ENCODE data around the gene HSPA12B.
A peak's percentile ranks its signal among the peaks of the same experiment; 100 is the strongest.

HSPA12B gene

DNA sequence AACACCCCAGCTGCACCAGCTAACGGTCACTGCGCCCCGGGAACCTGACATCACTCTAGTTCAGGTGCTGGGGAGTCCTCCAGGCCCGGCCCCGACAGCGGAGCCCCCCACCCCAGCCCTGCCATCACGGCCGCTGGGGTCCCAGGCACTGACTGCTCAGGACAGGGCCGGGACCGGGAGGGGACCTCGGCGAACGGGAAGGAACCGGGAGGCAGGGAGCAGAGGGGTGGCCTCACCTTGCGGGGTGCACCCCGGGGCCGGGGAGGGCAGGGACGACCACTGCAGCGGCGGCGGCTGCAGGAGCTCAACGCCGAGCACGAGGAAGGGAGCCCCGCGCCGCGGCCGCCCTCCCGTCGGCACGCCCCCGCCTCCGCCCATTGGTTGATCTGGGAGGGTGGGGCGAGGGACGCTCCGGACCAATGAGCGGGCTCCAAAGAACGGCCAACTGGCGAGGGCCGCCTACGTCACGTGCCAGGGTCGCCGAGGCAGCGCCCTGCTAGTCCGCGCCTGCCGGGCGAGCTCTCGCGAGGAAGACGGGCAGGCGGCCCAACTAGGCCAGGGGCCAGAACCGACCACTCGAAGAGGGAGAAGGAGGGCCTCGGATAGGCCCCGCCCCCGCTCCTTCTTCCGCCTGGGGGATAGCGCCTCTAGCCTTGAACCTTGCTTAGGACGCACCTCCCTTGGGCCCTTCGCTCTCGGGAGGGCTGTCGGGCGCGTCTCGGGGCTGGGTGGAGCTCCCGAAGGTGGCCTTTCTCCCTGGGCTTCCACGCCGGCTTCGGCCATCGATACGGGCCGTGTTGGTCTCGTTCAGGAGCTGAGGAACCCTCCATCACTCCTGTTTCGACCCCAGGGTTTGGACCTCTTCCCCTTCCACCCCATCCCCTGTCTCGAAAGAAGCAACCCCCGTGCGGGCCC, 35.2 kb downstream of the HSPA12B start, which contains the start of gene ADISSP:
Gene ADISSP (minus strand): TSS at position 327 of the 915 bp plus-strand sequence. CDS start 7,653 bp downstream, outside the sequence.
- Histone ChIP-seq H3K4me3 (ENCODE audit: low read depth, low read length) (peak within 1 kb of the TSS; percentile 98), H3K4me1 (no peaks in the 10 kb centered on the region), H3K36me3 (ENCODE audit: control insufficient read depth, insufficient read depth, low read length) (no peaks in the 10 kb centered on the region), H3K79me2 (no peaks in the 10 kb centered on the region), H3K27ac (peak within 1 kb of the TSS; percentile 81), H3K9me3 (ENCODE audit: control insufficient read depth, low read length) (no peaks in the 10 kb centered on the region), H3K27me3 (ENCODE audit: control insufficient read depth, insufficient read depth, low read length) (no peaks in the 10 kb centered on the region), H2AFZ (peak within 1 kb of the TSS; percentile 99), H3K9ac (peak within 1 kb of the TSS; percentile 21), H3K4me2 (ENCODE audit: low read length) (peak within 1 kb of the TSS; percentile 99)
- TF ChIP-seq, protein P1, sequence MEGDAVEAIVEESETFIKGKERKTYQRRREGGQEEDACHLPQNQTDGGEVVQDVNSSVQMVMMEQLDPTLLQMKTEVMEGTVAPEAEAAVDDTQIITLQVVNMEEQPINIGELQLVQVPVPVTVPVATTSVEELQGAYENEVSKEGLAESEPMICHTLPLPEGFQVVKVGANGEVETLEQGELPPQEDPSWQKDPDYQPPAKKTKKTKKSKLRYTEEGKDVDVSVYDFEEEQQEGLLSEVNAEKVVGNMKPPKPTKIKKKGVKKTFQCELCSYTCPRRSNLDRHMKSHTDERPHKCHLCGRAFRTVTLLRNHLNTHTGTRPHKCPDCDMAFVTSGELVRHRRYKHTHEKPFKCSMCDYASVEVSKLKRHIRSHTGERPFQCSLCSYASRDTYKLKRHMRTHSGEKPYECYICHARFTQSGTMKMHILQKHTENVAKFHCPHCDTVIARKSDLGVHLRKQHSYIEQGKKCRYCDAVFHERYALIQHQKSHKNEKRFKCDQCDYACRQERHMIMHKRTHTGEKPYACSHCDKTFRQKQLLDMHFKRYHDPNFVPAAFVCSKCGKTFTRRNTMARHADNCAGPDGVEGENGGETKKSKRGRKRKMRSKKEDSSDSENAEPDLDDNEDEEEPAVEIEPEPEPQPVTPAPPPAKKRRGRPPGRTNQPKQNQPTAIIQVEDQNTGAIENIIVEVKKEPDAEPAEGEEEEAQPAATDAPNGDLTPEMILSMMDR (IDR thresholded peaks at IDR 0.05), result peak; percentile 26

DNA sequence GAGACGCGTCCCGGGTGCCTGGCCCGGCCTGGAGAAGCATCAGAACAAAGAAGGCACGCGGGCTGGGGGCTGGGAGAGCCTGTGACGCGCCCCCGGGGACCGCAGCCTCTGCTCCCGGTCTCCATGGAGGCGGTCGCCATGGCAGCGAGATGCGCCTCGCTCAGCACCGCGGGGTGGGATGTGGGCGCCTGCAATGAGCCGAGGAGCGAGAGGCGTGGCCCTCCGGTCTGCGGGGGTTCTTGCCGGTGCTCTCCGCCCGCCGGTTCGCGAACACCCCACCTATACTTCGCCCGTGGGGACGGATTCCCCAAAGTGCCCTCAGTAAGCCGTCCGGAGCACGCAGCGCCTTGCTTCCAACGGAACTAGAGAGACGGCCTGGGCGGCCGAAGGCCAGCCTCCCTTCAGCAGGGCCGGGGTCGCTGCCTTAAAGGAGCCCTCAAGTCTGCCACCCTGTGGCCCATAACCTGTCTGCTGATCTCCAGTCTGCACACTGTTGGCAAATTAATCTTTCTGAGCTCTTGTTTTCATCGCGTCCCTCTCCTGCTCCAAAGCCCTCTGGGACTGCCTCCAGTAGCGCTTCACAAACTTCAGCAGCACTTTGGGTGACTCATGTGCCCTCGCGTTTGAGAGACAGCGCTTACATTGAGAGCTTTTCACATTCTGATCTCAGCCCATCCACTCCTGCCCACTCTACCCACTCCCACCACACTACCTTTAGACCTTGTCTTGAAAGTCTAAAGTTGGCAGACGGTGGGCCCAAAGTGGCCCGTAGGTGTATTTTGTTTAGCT, 36.1 kb downstream of the HSPA12B start:
- no peaks in the 10 kb centered on the region for H3K27me3 ChIP-seq (ENCODE audit: control insufficient read depth, insufficient read depth, low read length)
- H3K4me3 ChIP-seq (ENCODE audit: low read depth, low read length), result peak overlapping the region; percentile 98
- TF ChIP-seq, protein P1 (IDR thresholded peaks at IDR 0.05), result peak; percentile 43
- peak overlapping the region; percentile 21 for H3K9ac ChIP-seq
- H3K27ac ChIP-seq, result peak overlapping the region; percentile 81
- H2AFZ ChIP-seq, result peak overlapping the region; percentile 99
- H3K4me2 ChIP-seq (ENCODE audit: low read length), result peak overlapping the region; percentile 99
- no peaks in the 10 kb centered on the region for H3K4me1 ChIP-seq
- H3K36me3 ChIP-seq (ENCODE audit: control insufficient read depth, insufficient read depth, low read length), result no peaks in the 10 kb centered on the region
- H3K9me3 ChIP-seq (ENCODE audit: control insufficient read depth, low read length), result no peaks in the 10 kb centered on the region
- no peaks in the 10 kb centered on the region for H3K79me2 ChIP-seq

- Histone ChIP-seq H3K27ac (no peak overlapping the region), H3K36me3 (ENCODE audit: control insufficient read depth, insufficient read depth, low read length) (no peaks in the 10 kb centered on the region), H3K4me1 (no peaks in the 10 kb centered on the region), H3K9me3 (ENCODE audit: control insufficient read depth, low read length) (no peaks in the 10 kb centered on the region), H2AFZ (no peak overlapping the region), H3K4me2 (ENCODE audit: low read length) (no peak overlapping the region), H3K79me2 (no peaks in the 10 kb centered on the region), H3K4me3 (ENCODE audit: low read depth, low read length) (no peak overlapping the region), H3K27me3 (ENCODE audit: control insufficient read depth, insufficient read depth, low read length) (no peaks in the 10 kb centered on the region), H3K9ac (no peak overlapping the region)
- TF ChIP-seq, protein P1 (IDR thresholded peaks at IDR 0.05), result no peak
These were observed 39.1 kb downstream of the HSPA12B start for GRCh38 chr20:3771552-3772058.

DNA sequence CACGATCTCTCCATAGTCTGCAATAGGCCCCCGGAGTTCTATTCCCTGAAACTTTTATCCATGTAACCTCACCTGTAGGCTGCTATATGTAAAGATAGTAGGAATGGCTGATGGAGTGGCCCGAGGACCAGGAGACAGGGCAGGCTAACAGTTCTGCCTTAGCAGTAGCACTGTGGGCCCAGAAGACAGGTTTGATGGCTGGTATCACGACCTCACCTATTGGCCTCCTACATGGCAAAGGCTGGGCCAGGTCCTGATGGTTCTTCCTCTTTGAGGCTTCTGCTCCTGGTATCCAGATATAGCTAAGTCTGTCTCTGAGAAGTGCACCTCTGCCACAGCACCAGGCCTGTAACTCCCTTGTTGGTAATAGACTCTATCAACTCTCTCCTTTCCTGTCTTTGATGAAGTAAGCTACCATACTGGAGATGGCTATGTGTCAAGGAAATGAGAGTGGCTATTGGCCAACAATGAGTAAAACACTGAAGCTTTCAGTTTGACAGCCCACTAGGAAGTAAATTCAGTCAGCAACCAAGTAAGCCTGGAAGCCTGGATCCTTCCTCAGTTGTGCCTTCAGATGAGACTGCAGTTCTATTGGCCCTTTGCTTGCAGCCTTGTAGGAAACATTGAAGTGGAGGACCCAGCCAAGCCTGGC, 43.1 kb downstream of the HSPA12B start:
- Histone ChIP-seq H3K4me2 (ENCODE audit: low read length) (no peak overlapping the region), H3K4me3 (ENCODE audit: low read depth, low read length) (no peak overlapping the region), H3K27me3 (ENCODE audit: control insufficient read depth, insufficient read depth, low read length) (no peaks in the 10 kb centered on the region), H3K36me3 (ENCODE audit: control insufficient read depth, insufficient read depth, low read length) (no peaks in the 10 kb centered on the region), H3K79me2 (no peaks in the 10 kb centered on the region), H3K9ac (no peak overlapping the region), H3K9me3 (ENCODE audit: control insufficient read depth, low read length) (no peaks in the 10 kb centered on the region), H3K4me1 (peaks cover 8% of the 10 kb centered on the region), H2AFZ (no peak overlapping the region), H3K27ac (no peak overlapping the region)
- TF ChIP-seq, protein P1 (IDR thresholded peaks at IDR 0.05), result no peak
